Karpas-422 (cell line): ENCODE data around the gene ERN1. TPM values are rescaled to one million over a fixed set of nuclear protein-coding genes. Genes with fewer than 3 reads are reported as not detected.

Experiments used
- DNase-seq: peaks from one replicate; pipeline ENCODE4 v3.0.0-alpha.2; 2015
- H2AFZ ChIP-seq: fragments of 200-600 bp; sonication (generic); 2 replicates; pipeline ENCODE4 v1.6.1; 2014; ENCODE audit warnings: antibody characterized with exemption, low read length, mixed read lengths
- H3K27ac ChIP-seq: fragments of 200-600 bp; sonication (generic); 2 replicates; pipeline ENCODE4 v1.5.1; 2014; ENCODE audit warnings: mild to moderate bottlenecking, low read length, moderate library complexity
- H3K27me3 ChIP-seq: fragments of 200-600 bp; sonication (generic); 2 replicates; pipeline ENCODE4 v1.6.1; 2014; ENCODE audit warnings: low read length, mixed read lengths
- H3K36me3 ChIP-seq: fragments of 200-600 bp; sonication (generic); 2 replicates; pipeline ENCODE4 v1.6.1; 2014; ENCODE audit warnings: low read length, mixed read lengths; ENCODE audit not compliant: insufficient read depth
- H3K4me1 ChIP-seq: fragments of 200-600 bp; sonication (generic); 2 replicates; pipeline ENCODE4 v1.6.1; 2014; ENCODE audit warnings: mild to moderate bottlenecking, low read length, mixed read lengths
- H3K4me2 ChIP-seq: fragments of 200-600 bp; sonication (generic); 2 replicates; pipeline ENCODE4 v1.6.1; 2014; ENCODE audit warnings: low read length, low read depth, mild to moderate bottlenecking; ENCODE audit not compliant: poor library complexity, severe bottlenecking
- H3K4me3 ChIP-seq: fragments of 200-600 bp; sonication (generic); 2 replicates; pipeline ENCODE4 v1.5.1; 2014; ENCODE audit warnings: mild to moderate bottlenecking, antibody characterized with exemption, low read length, mixed read lengths
- H3K79me2 ChIP-seq: fragments of 200-600 bp; sonication (generic); 2 replicates; pipeline ENCODE4 v1.6.1; 2014; ENCODE audit warnings: mild to moderate bottlenecking, low read length, mixed read lengths
- H3K9ac ChIP-seq: fragments of 200-600 bp; sonication (generic); 2 replicates; pipeline ENCODE4 v1.6.0; 2014; ENCODE audit warnings: low read length
- H3K9me2 ChIP-seq: fragments of 200-600 bp; sonication (generic), shearing (Covaris generic); replicated peaks from 2 replicates; pipeline ENCODE4 v1.6.0; 2014; ENCODE audit warnings: mild to moderate bottlenecking, low read length, moderate library complexity; ENCODE audit not compliant: insufficient read depth
- H3K9me3 ChIP-seq: fragments of 300-700, 200-600 bp; sonication (generic); 2 replicates; pipeline ENCODE4 v1.6.1; 2014; ENCODE audit warnings: low read length, mixed read lengths
- H4K20me1 ChIP-seq: fragments of 200-600 bp; sonication (generic); 2 replicates; pipeline ENCODE4 v1.6.1; 2014; ENCODE audit warnings: mild to moderate bottlenecking, antibody characterized with exemption, low read length, low read depth; ENCODE audit not compliant: insufficient read depth
- total RNA-seq: library from RNA; depleted of rRNA; stranded (reverse); fragments of >200 nt; shearing (Covaris generic); gene quantifications from 2 replicates; pipeline ENCODE4 v1.2.3, GENCODE V29; 2014; ENCODE audit warnings: low replicate concordance

Gene ERN1
- total RNA-seq, 1 experiment from 2014 or later, result 1.9 TPM

DNA sequence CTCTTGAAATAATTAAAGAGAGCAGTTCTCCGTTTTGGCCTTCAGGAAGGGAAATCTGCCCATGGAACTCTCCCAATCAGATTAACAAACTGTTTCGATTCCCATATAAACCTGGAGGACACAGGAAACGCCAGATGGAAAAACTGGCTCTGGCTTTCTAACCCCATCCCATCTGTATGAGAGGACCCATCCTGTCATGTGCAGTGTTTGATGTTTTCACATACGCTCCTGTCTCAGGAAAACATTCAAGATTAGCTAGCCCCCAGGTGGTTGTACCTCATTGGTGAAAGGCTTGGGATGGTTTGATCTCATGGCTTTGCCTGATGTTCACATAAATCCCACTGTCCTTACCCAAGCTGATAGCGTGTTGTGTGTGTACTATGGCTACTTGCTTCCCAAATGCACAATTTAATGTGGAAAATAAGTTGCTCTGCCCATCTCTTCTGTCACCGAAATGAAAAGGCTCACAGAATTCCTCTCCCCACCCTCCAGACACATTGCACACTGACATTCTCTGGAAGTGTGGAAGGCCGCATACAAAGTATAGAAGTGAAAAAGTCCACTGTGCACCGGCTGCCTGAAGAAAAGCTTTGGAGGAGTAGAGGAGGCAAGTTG is 18.2 kb upstream of the ERN1 start:
- H3K4me2 ChIP-seq, result no peak overlapping the region
- no peak overlapping the region for H3K9ac ChIP-seq

DNA sequence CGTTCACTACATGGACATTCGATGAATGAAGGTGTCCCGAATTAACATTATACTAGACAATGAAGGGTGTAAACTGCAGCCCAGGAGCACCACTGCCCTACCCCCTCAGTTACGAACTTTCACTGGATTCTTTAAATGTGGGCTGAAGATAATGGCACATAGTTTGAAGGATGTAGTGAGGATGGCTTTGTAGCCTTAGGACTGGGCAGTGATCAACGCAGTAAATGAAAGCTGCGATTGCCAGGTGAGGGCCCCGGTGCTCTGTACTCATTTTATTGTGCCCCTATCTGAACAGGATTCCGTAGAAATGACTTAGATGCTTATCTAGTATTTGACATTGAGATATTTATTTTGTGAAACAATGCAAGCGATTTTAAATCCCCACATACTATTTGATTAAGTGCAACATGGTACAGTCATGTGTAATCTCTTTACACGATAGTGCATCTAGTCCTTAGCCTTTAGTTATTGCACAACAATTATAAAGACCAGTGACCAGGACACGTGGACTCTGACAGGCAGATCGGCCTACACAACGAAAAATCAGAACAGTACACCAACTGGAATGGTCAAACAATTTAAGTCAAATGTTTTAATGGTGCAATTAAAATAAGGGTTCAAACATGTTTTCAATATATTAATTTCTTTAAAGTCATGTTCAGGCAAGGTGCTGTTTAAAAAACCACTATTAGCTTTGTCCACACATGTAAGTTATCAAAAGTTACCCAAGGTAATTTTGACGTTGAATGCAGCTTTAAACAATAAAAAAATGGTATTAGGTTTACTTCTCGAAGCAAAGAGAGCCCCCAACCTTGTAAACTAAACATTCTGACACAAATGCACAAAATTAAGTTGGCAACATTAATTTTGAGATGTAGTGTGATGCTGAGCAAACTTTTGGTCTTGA is 17.4 kb upstream of the ERN1 start:
- no peaks in the 10 kb centered on the region for H3K9me3 ChIP-seq
- H3K27ac ChIP-seq, result peak overlapping the region; percentile 80
- no peak overlapping the region for H2AFZ ChIP-seq
- H3K4me3 ChIP-seq, result peak overlapping the region; percentile 99
- DNase-seq, result peak; percentile 70
- H3K27me3 ChIP-seq, result no peaks in the 10 kb centered on the region
- H3K79me2 ChIP-seq, result peaks cover 3% of the 10 kb centered on the region; the same call in 1 of the 2 replicates
- peaks cover 10% of the 10 kb centered on the region for H3K36me3 ChIP-seq
- H3K9ac ChIP-seq, result peak overlapping the region; percentile 97
- H3K4me2 ChIP-seq, result peak overlapping the region; percentile 96
- peaks cover 9% of the 10 kb centered on the region; the same call in 1 of the 2 replicates for H4K20me1 ChIP-seq
- H3K4me1 ChIP-seq, result peaks cover 16% of the 10 kb centered on the region
- no peaks in the 10 kb centered on the region for H3K9me2 ChIP-seq

More for the DNA sequence above, 18.2 kb upstream of the ERN1 start:
- no peaks in the 10 kb centered on the region for H3K9me3 ChIP-seq
- peaks cover 3% of the 10 kb centered on the region; the same call in 1 of the 2 replicates for H3K79me2 ChIP-seq
- peaks cover 9% of the 10 kb centered on the region; the same call in 1 of the 2 replicates for H4K20me1 ChIP-seq
- no peak overlapping the region for H3K27ac ChIP-seq
- H2AFZ ChIP-seq, result no peak overlapping the region
- no peaks in the 10 kb centered on the region for H3K27me3 ChIP-seq
- H3K36me3 ChIP-seq, result peaks cover 10% of the 10 kb centered on the region
- H3K9me2 ChIP-seq, result no peaks in the 10 kb centered on the region
- DNase-seq, result peak; percentile 53
- H3K4me1 ChIP-seq, result peaks cover 16% of the 10 kb centered on the region
- no peak overlapping the region for H3K4me3 ChIP-seq

DNA sequence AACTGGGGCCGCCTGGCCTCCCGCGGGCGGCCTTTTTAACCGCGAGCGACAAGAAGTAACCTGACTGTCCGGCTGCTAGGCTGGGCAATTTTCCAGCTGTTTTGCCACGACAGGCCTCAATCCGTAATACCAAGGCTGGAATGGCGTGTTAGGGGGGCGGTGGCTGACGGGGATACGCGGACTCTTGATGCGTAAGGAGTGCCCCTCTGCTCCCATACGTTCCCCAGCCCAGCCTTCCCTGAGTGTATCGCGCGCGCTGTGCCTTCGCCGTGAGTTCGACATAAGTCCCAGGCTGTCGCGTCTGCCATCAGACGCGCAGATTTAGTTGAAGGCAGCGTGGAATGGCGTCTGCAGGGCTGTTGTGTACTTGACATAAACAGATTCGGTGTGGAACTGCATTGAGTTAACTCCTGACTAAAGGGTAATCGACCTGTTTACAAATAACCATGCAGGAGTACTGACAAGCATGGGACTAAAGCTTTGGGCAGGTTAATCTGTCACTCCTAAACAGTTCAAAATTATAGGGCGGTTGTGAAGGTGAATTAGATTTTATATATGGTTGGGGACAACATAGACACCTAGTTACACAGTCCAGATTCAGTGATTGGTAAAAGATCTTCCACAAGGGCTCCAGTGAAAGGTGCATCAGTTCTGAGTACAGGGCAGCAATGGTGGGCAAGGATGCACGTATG is 16.6 kb upstream of the ERN1 start:
- Histone ChIP-seq H3K4me3 (peak overlapping the region; percentile 99), H2AFZ (no peak overlapping the region), H3K9me3 (no peaks in the 10 kb centered on the region), H3K4me1 (peaks cover 16% of the 10 kb centered on the region), H3K4me2 (peak overlapping the region; percentile 96), H3K79me2 (peaks cover 3% of the 10 kb centered on the region; the same call in 1 of the 2 replicates), H3K27me3 (no peaks in the 10 kb centered on the region), H4K20me1 (peaks cover 9% of the 10 kb centered on the region; the same call in 1 of the 2 replicates), H3K9me2 (no peaks in the 10 kb centered on the region), H3K27ac (peak overlapping the region; percentile 80), H3K36me3 (peaks cover 10% of the 10 kb centered on the region), H3K9ac (peak overlapping the region; percentile 97)
- DNase-seq, result peak; percentile 69

DNA sequence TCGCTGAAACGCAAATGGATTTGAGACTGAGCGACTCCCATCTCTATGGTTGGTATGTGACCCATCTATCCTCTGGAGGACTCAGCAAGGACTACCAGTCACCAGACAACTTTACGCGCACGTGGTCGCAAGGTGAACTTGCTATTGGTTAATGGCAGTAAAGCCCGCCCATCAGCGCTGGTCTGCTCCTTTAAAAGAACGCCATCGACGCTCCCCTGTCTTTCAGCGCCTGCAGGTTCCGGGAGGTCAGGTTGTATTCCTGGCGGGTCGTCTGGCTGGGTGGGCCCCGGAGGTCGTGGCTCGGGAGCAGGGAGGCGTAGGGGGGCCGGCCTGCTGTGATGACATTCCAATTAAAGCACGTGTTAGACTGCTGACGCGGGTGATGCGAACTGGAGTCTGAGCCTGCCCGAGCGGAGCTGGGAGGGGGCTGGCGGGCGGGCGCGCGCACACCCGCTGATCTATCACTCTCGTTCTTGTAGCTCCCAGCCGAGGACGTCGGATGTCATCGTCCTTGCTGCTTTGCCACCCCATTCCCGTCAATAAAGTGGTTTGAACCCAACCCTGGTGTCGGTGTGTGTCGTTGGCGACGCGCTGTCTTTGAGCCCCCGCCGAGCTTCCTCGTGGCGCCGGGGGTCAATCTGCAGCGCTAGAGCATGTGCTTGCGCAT is 15.9 kb upstream of the ERN1 start:
- Histone ChIP-seq H4K20me1 (peaks cover 9% of the 10 kb centered on the region; the same call in 1 of the 2 replicates), H3K27me3 (no peaks in the 10 kb centered on the region), H3K4me3 (peak overlapping the region; percentile 99), H2AFZ (peak overlapping the region; percentile 90; the same call in 1 of the 2 replicates), H3K9me2 (no peaks in the 10 kb centered on the region), H3K4me1 (peaks cover 16% of the 10 kb centered on the region), H3K4me2 (peak overlapping the region; percentile 96), H3K36me3 (peaks cover 10% of the 10 kb centered on the region), H3K9ac (peak overlapping the region; percentile 97), H3K27ac (peak overlapping the region; percentile 80), H3K9me3 (no peaks in the 10 kb centered on the region), H3K79me2 (peaks cover 3% of the 10 kb centered on the region; the same call in 1 of the 2 replicates)
- peak; percentile 98 for DNase-seq

DNA sequence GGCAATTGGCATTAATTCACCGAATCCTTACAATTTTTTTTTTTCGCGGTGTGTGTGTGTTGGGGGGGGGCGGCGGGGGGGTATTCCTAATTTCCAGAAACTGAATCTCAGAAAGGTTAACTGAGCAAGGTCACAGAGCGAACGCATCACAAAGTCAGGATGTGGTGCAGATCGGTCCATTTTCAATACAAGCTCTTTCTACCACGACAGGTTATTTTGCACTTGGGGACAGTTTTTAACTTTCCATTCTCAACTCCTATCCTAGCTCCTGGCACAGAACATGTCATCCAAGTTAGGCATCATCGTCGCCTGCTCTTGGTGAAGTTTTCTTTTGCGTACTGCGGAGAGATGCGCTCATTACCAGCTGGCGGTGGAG is 15.4 kb upstream of the ERN1 start:
- H3K27me3 ChIP-seq, result no peaks in the 10 kb centered on the region
- peaks cover 10% of the 10 kb centered on the region for H3K36me3 ChIP-seq
- H3K4me3 ChIP-seq, result peak overlapping the region; percentile 99
- no peak overlapping the region for H3K27ac ChIP-seq
- H3K9ac ChIP-seq, result peak overlapping the region; percentile 73
- peak overlapping the region; percentile 96 for H3K4me2 ChIP-seq
- no peak for DNase-seq
- peak overlapping the region; percentile 90; the same call in 1 of the 2 replicates for H2AFZ ChIP-seq
- no peaks in the 10 kb centered on the region for H3K9me2 ChIP-seq
- peaks cover 9% of the 10 kb centered on the region; the same call in 1 of the 2 replicates for H4K20me1 ChIP-seq
- peaks cover 16% of the 10 kb centered on the region for H3K4me1 ChIP-seq
- H3K79me2 ChIP-seq, result peaks cover 3% of the 10 kb centered on the region; the same call in 1 of the 2 replicates
- no peaks in the 10 kb centered on the region for H3K9me3 ChIP-seq

DNA sequence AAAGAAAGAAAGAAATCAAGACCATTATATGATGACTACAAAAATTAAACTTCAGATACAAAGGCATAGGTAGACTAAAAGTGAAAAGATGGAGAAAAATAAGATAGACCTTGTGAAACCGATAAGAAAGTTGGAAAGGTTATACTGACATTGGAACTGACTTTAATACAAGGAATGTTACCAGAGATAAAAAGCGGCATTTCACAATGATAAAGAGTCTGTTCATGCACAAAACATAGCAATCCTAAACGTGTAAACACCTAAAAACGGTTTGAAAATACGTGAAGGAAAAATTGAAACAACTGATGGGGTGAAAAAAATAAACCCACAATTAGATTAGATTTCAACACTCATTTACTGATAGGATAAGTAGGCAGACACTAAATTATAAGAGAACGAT is 9.6 kb upstream of the ERN1 start:
- DNase-seq, result no peak
- no peak overlapping the region for H2AFZ ChIP-seq
- H3K9me2 ChIP-seq, result no peaks in the 10 kb centered on the region
- H3K9ac ChIP-seq, result no peak overlapping the region
- no peak overlapping the region for H3K27ac ChIP-seq
- no peak overlapping the region for H3K4me2 ChIP-seq
- no peaks in the 10 kb centered on the region for H4K20me1 ChIP-seq
- H3K36me3 ChIP-seq, result no peaks in the 10 kb centered on the region
- H3K4me1 ChIP-seq, result no peaks in the 10 kb centered on the region; the same call in 1 of the 2 replicates
- H3K79me2 ChIP-seq, result no peaks in the 10 kb centered on the region
- no peaks in the 10 kb centered on the region for H3K27me3 ChIP-seq
- no peak overlapping the region for H3K4me3 ChIP-seq
- H3K9me3 ChIP-seq, result no peaks in the 10 kb centered on the region

DNA sequence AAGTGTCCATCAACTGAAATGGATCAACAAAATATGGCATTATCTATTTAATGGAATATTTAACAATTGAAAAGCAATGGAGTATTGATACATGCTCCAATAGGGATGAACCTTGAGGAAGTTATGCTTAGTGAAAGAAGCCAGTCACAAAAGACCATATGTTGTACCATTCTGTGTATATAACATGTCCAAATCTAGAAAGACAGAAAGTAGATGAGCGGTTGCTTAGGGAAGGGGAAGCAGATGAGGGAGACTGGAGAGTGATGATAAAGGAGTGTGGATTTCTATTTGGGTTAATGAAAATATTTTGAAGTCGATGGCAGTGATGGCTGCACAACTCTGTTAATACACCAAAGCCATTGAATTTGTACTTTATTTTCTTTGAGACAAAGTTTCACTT is 8.5 kb upstream of the ERN1 start:
- Histone ChIP-seq H3K4me2 (no peak overlapping the region), H4K20me1 (0 out of 2 replicates have a peak, but pooled peaks cover 2% of the 10 kb centered on the region), H3K27ac (no peak overlapping the region), H3K27me3 (no peaks in the 10 kb centered on the region), H3K9me3 (no peaks in the 10 kb centered on the region), H3K9ac (no peak overlapping the region), H3K79me2 (no peaks in the 10 kb centered on the region), H3K9me2 (no peaks in the 10 kb centered on the region), H3K4me1 (no peaks in the 10 kb centered on the region), H3K4me3 (no peak overlapping the region), H3K36me3 (no peaks in the 10 kb centered on the region), H2AFZ (no peak overlapping the region)
- no peak for DNase-seq
